ENCODE results near the gene NTRK2.
"Not testable (repeated sequence)": the region's sequence is repeated elsewhere in the genome, so short reads cannot be mapped to it uniquely, and the experiment has no call there.

NTRK2 gene

GRCh38 chr9:85040821-85041465, 371.4 kb downstream of the NTRK2 start:
- no peak for DNase-seq

- no peak for DNase-seq
Measured at GRCh38 chr9:85041466-85042137, 372.1 kb downstream of the NTRK2 start.

- no peak for DNase-seq
Measured at GRCh38 chr9:85042981-85043647, 373.6 kb downstream of the NTRK2 start.

DNA sequence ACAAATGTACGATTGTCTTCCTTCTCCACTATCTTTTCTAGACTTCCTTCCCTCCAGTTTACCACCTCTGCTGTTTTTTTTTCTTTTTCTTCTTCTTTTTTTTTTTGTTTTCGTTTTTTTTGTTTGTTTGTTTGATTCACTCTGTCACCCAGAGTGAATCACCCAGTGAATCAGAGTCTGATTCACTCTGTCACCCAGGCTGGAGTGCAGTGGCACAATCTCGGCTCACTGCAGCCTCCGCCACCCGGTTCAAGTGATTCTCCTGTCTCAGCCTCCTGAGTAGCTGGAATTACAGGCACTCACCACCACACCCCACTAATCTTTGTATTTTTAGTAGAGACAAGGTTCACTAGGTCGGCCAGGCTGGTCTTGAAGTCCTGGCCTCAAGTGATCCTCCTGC, 375.7 kb downstream of the NTRK2 start:
- DNase-seq = no peak

DNA sequence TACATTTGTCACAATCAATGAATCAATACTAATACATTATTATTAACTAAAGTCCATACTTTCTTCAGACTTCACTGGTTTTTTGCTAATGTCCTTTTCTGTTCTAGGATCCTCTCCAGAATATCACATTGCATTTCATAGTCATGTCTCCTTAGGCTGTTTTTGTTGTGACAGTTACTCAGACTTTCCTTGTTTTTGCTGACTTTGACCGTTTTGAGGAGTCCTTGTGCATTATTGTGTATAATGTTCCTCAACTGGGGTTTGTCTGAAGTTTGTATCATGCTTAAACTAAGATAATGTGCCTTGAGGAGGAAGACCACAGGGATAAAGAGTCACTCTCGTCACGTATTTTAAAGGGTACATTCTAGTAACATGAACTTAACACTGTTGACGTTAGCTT, 376.9 kb downstream of the NTRK2 start:
- no peak for DNase-seq

DNA sequence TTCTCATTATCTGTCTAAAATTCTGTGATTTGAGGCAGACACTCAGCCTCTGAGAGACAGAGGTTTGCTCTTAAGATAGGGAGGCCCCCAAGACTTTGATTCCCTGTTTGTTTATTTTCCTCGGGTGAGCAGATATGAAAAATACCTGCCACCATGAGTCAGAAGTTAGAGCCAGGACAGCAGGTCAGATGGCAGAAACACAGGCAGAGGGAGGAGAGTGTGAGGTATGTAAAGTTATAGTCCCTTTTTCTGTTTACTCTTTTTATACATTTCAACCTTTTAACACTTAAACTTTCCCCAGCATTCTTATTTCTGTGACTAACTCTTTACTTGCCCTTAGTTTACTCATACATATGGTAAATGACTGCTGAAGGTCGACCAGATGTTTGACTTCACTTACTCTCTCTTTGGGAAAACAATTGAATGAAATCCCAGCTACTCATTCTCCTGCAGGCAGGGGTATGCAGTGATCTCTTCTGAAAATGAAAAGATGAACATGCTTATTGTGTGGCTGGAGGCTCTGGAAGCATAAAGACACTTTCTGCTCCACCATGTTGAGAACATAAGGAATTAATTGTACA, 383.8 kb downstream of the NTRK2 start:
- no peak for DNase-seq

DNA sequence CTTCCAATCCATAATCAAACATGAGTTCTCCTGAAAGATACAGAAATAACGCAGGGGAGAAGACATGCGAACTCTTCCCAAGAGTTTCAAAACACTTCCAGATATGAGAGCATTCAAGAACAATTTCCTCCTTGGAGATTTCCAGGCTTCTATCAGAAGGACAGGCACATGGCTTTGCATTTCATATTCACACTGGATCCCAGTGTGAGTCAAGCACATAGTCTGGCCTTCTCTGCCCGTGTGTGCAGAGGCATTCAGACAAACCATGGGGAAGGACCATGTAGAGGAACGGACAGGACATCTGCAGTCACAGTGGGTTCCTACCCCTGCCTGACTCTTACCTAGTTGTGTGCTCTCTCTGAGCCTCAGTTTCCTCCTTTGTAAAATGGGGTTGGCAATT, 384.5 kb downstream of the NTRK2 start:
- no peak for DNase-seq

GRCh38 chr9:85055506-85056202, 386.1 kb downstream of the NTRK2 start:
- no peak for DNase-seq

DNA sequence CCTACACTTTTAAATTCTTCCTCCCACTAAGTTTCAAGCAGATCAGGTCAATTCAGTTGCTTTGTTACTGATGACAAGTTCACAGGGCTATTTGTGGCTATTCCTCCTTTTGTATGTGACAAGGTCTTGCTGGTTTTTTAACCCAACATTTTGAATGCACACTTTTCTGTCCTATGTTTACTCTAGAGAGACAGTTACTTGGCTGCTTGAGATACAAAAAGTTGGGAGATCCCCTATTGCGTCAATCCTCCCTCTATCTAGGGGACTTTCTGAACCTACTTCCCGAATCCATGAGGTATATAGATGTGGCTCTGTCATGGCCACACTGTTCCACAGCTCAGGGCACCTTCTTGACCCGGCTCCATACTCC, 386.7 kb downstream of the NTRK2 start:
- no peak for DNase-seq

DNA sequence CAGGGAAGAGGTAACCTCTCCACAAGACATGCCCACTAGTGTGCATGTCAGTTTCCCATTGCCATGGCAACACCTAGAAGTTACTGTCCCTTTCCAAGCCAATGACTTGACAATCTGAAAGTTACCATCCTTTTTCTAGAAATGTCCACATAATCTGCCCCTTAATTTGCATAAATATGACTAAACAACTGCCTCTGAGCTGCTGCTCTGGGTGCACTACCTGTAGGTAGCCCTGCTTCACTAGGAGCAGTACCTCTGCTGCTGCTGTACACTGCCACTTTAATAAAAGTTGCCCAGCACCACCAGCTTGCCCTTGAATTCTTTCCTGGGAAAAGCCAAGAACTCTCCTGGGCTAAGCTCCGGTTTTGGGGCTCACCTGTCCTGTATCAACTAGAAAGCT, 392.4 kb downstream of the NTRK2 start:
- DNase-seq = no peak

DNA sequence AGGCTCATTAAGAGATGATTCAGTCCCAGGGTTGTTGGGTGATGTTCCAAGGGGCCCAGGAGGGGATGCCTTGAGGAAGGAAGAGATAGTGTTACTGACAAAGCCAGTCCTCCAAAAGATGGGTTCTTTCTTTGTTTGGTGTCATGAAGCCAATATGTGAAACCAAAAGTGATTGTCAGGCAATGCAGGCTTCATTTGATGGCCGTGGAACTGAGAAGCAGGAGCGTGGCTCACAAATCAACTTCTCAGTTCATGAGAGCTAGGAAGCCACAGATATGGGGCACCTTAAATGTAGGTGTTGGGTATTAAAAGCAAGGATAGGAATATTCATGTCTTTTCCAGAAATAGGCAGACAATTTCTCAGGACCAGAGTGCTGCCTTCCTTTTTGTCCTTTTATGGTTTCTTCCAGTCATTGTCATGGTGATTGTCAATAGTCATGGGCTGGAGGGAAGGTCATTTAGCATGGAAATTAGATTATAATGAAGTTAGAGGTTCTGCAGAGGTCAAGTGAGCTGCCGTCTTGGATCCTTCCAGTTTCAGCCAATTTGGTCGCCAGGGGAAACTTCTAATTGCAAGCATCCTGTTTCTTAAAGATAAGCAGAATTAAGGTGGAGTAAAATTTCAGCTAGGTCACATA, 393.0 kb downstream of the NTRK2 start:
- no peak for DNase-seq

DNA sequence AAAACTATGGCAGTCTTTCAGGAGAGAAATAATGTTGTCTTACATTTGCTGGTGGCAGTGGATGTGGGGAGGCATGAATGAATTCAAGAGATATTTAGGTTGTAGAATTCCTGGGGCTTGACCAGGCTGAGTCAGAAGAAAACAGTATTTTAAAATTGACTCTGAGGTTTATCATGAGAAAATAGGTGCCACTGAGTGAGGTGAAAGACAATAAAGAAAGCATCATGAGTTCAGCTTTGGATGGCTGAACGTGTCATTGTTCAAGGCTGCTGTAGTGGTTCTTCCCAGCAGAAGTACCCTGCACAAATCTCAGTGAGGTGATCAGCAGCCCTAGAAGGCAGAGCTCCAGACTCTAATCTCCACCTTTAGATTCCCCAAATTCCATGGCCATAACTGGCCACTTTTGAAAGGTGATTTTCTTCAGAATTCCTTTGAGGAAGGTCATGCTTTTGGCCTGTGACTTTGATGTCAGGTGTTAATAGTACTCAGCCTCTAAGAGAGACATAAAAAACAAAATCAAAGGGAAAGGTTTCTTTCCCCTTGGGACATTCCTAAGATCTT, 395.4 kb downstream of the NTRK2 start:
- DNase-seq = no peak

- no peak for DNase-seq
Measured at GRCh38 chr9:85067792-85068191, 398.3 kb downstream of the NTRK2 start.

DNA sequence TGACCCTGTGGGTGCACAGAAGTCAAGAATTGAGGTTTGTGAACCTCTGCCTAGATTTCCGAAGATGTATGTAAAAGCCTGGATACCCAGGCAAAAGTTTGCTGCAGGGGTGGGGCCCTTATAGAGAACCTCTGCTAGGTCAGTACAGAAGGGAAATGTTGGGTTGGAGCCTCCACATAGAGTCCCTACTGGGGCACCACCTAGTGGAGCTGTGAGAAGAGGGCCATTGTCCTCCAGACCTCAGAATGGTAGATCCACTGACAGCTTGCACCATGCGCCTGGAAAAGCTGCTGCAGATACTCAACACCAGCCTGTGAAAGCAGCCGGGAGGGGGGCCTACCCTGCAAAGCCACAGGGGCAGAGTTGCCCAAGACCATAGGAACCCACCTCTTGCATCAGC, 399.9 kb downstream of the NTRK2 start:
- DNase-seq = not testable (repeated sequence)

Data from CD4-positive, alpha-beta T cell treated with Interleukin-4 for 1 hour (primary cell).